Mesenchymal stem cell (in vitro differentiated cells and primary cell): Measurements from ENCODE around the gene ANKMY1.
A peak's percentile ranks its signal among the peaks of the same experiment; 100 is the strongest.

Experiments
- DNase-seq: peaks from one replicate; pipeline ENCODE4 v3.0.0-alpha.2; 2013
- H2AFZ ChIP-seq: one replicate; pipeline ENCODE4 v1.6.1; 2013; ENCODE audit warnings: low read depth, mild to moderate bottlenecking, control low read depth, inconsistent platforms, low read length, moderate library complexity
- H2AK5ac ChIP-seq: 2 replicates; pipeline ENCODE4 v1.6.1; 2013; ENCODE audit warnings: low read length, moderate library complexity, mild to moderate bottlenecking, inconsistent platforms; ENCODE audit not compliant: severe bottlenecking
- H2BK120ac ChIP-seq: one replicate; pipeline ENCODE4 v1.6.1; 2013; ENCODE audit warnings: low read depth, mild to moderate bottlenecking, inconsistent platforms, low read length, moderate library complexity
- H2BK12ac ChIP-seq, 2 experiments: one replicate each; pipeline ENCODE4 v1.6.1; 2013; ENCODE audit warnings: inconsistent platforms in 2 of 2, low read length in 2 of 2, mild to moderate bottlenecking in 2 of 2, moderate library complexity in 2 of 2, control low read depth in 1 of 2
- H2BK15ac ChIP-seq: one replicate; pipeline ENCODE4 v1.6.1; 2013; ENCODE audit warnings: mild to moderate bottlenecking, low read depth, inconsistent platforms; ENCODE audit not compliant: poor library complexity, severe bottlenecking
- H2BK5ac ChIP-seq: 2 replicates; pipeline ENCODE4 v1.6.1; 2013; ENCODE audit warnings: low read depth, mild to moderate bottlenecking, low read length, control low read depth, inconsistent platforms; ENCODE audit not compliant: poor library complexity, severe bottlenecking
- H3K14ac ChIP-seq, 2 experiments: one replicate each; pipeline ENCODE4 v1.6.1; 2013; ENCODE audit warnings: inconsistent platforms in 2 of 2, low read length in 2 of 2, control low read depth in 1 of 2, mild to moderate bottlenecking in 1 of 2, moderate library complexity in 1 of 2
- H3K18ac ChIP-seq, 2 experiments: one replicate each; pipeline ENCODE4 v1.6.1; 2013; ENCODE audit warnings: inconsistent platforms in 2 of 2, low read length in 2 of 2, control low read depth in 1 of 2, low read depth in 1 of 2, mild to moderate bottlenecking in 1 of 2
- H3K23ac ChIP-seq, 2 experiments: one replicate each; pipeline ENCODE4 v1.6.1; 2013; ENCODE audit warnings: inconsistent platforms in 2 of 2, low read length in 2 of 2, mild to moderate bottlenecking in 2 of 2, moderate library complexity in 2 of 2, control low read depth in 1 of 2
- H3K27ac ChIP-seq: 2 replicates; pipeline ENCODE4 v1.5.1; 2013; ENCODE audit warnings: mild to moderate bottlenecking, moderate library complexity, low read length, control low read depth, inconsistent platforms; ENCODE audit not compliant: poor library complexity, severe bottlenecking
- H3K27me3 ChIP-seq, 2 experiments: 2 replicates each; pipeline versions ENCODE4 v1.6.1 to v1.7.0; 2013; ENCODE audit warnings: low read length in 2 of 2, mild to moderate bottlenecking in 2 of 2, moderate library complexity in 2 of 2, control low read depth in 1 of 2, inconsistent platforms in 1 of 2; ENCODE audit not compliant: control insufficient read depth in 1 of 2, insufficient read depth in 1 of 2
- H3K36me3 ChIP-seq, 2 experiments: 2 replicates each; pipeline versions ENCODE4 v1.6.1 to v1.7.0; 2013; ENCODE audit warnings: low read length in 2 of 2, control low read depth in 1 of 2, inconsistent platforms in 1 of 2, low read depth in 1 of 2, mild to moderate bottlenecking in 1 of 2; ENCODE audit not compliant: insufficient read depth in 2 of 2, control insufficient read depth in 1 of 2
- H3K4ac ChIP-seq, 2 experiments: one replicate each; pipeline ENCODE4 v1.6.1; 2013; ENCODE audit warnings: inconsistent platforms in 2 of 2, low read length in 2 of 2, mild to moderate bottlenecking in 2 of 2, moderate library complexity in 2 of 2, control low read depth in 1 of 2, low read depth in 1 of 2
- H3K4me1 ChIP-seq: 2 replicates; pipeline ENCODE4 v1.6.1; 2013; ENCODE audit warnings: low read depth, low read length, control low read depth; ENCODE audit not compliant: control insufficient read depth, insufficient read depth
- H3K4me2 ChIP-seq: 2 replicates; pipeline ENCODE4 v1.6.1; 2013; ENCODE audit warnings: low read length, mild to moderate bottlenecking, inconsistent platforms; ENCODE audit not compliant: poor library complexity, severe bottlenecking
- H3K4me3 ChIP-seq, 2 experiments: 2 replicates each; pipeline versions ENCODE4 v1.5.1 to v1.7.0; 2013; ENCODE audit warnings: low read length in 2 of 2, mild to moderate bottlenecking in 2 of 2, control low read depth in 1 of 2, low read depth in 1 of 2; ENCODE audit not compliant: insufficient read depth in 1 of 2
- H3K79me1 ChIP-seq: replicated peaks from 2 replicates; pipeline ENCODE4 v1.6.1; 2013; ENCODE audit warnings: mild to moderate bottlenecking, control low read depth, low read length, inconsistent platforms; ENCODE audit not compliant: poor library complexity, severe bottlenecking
- H3K9ac ChIP-seq: 2 replicates; pipeline ENCODE4 v1.7.0; 2013; ENCODE audit warnings: mild to moderate bottlenecking, low read length, moderate library complexity
- H3K9me3 ChIP-seq: 2 replicates; pipeline ENCODE4 v1.7.0; 2013; ENCODE audit warnings: mild to moderate bottlenecking, low read length; ENCODE audit not compliant: control insufficient read depth
- H4K8ac ChIP-seq: one replicate; pipeline ENCODE4 v1.6.1; 2013; ENCODE audit warnings: inconsistent platforms, mild to moderate bottlenecking, low read length, moderate library complexity
- H4K91ac ChIP-seq: one replicate; pipeline ENCODE4 v1.6.1; 2013; ENCODE audit warnings: mild to moderate bottlenecking, low read length, inconsistent platforms
- WGBS: methylation state at CpG from one replicate; pipeline ENCODE4 v1.1.7; 2013; ENCODE audit warnings: mixed read lengths; 5-methylcytosine and 5-hydroxymethylcytosine counted together

The ANKMY1 gene

GRCh38 chr2:240434728-240435456 lies 122.9 kb downstream of the ANKMY1 start:
- peak overlapping the region; percentile 93 for H2BK15ac ChIP-seq
- peak overlapping the region; percentile 53 for H4K8ac ChIP-seq
- H3K4me2 ChIP-seq = peak overlapping the region; percentile 93
- H3K18ac ChIP-seq = peak overlapping the region; percentile 92 to 93
- no peak overlapping the region for H3K14ac ChIP-seq
- peaks cover 33% of the 10 kb centered on the region for H3K79me1 ChIP-seq
- H2BK5ac ChIP-seq = peak overlapping the region; percentile 49
- peak overlapping the region; percentile 57 for H2AFZ ChIP-seq
- H3K9ac ChIP-seq = peak overlapping the region; percentile 88
- peaks cover 0 to 4% of the 10 kb centered on the region in 2 experiments for H3K27me3 ChIP-seq
- peak overlapping the region; percentile 96 for H2BK120ac ChIP-seq
- no peak overlapping the region for H2AK5ac ChIP-seq
- peaks cover 37% of the 10 kb centered on the region for H3K4me1 ChIP-seq
- peak overlapping the region; percentile 51 to 56 for H2BK12ac ChIP-seq
- H3K4me3 ChIP-seq = peak overlapping the region; percentile 71 to 84
- no peak overlapping the region for H3K27ac ChIP-seq
- H3K23ac ChIP-seq = peak overlapping the region in 1 of 2 experiments; percentile 60
- DNase-seq = peak; percentile 83
- H3K9me3 ChIP-seq = no peaks in the 10 kb centered on the region
- peak overlapping the region; percentile 54 to 86 for H3K4ac ChIP-seq
- peak overlapping the region; percentile 86 for H4K91ac ChIP-seq
- WGBS = 1% methylated on average over 25 of the region's 71 CpGs
- peaks cover 0 to 4% of the 10 kb centered on the region in 2 experiments for H3K36me3 ChIP-seq

- H4K8ac ChIP-seq = peak overlapping the region; percentile 85
- H3K9ac ChIP-seq = peak overlapping the region; percentile 88
- peak; percentile 91 for DNase-seq
- peaks cover 0 to 4% of the 10 kb centered on the region in 2 experiments for H3K27me3 ChIP-seq
- H3K9me3 ChIP-seq = no peaks in the 10 kb centered on the region
- peak overlapping the region in 1 of 2 experiments; percentile 90 for H3K18ac ChIP-seq
- no peak overlapping the region for H2AK5ac ChIP-seq
- H3K4me2 ChIP-seq = peak overlapping the region; percentile 93
- peak overlapping the region in 1 of 2 experiments; percentile 36 for H3K14ac ChIP-seq
- H3K23ac ChIP-seq = peak overlapping the region in 1 of 2 experiments; percentile 60
- peaks cover 26% of the 10 kb centered on the region for H3K79me1 ChIP-seq
- H3K27ac ChIP-seq = peak overlapping the region; percentile 44
- peak overlapping the region in 1 of 2 experiments; percentile 84 for H3K4me3 ChIP-seq
- no peaks in the 10 kb centered on the region for H3K36me3 ChIP-seq
- H2BK5ac ChIP-seq = no peak overlapping the region
- peak overlapping the region; percentile 29 for H2BK120ac ChIP-seq
- H2AFZ ChIP-seq = no peak overlapping the region
- H2BK15ac ChIP-seq = peak overlapping the region; percentile 52
- peak overlapping the region; percentile 86 for H4K91ac ChIP-seq
- 62% methylated on average over 16 of the region's 16 CpGs for WGBS
- H2BK12ac ChIP-seq = peak overlapping the region; percentile 56 to 59
- H3K4ac ChIP-seq = peak overlapping the region; percentile 73 to 76
- H3K4me1 ChIP-seq = peaks cover 35% of the 10 kb centered on the region
Measured at GRCh38 chr2:240433973-240434727, 123.6 kb downstream of the ANKMY1 start.

- Histone ChIP-seq H2BK15ac (no peak overlapping the region), H3K18ac (peak overlapping the region in 1 of 2 experiments; percentile 55), H2BK5ac (peak overlapping the region; percentile 12), H3K27me3 (peaks cover 0 to 4% of the 10 kb centered on the region in 2 experiments), H3K14ac (peak overlapping the region in 1 of 2 experiments; percentile 36), H3K36me3 (no peaks in the 10 kb centered on the region), H3K4me1 (peaks cover 33% of the 10 kb centered on the region), H3K27ac (no peak overlapping the region), H2AK5ac (peak overlapping the region; percentile 46), H4K8ac (peak overlapping the region; percentile 85), H3K79me1 (peaks cover 20% of the 10 kb centered on the region), H4K91ac (peak overlapping the region; percentile 86), H3K9me3 (no peaks in the 10 kb centered on the region), H2BK12ac (peak overlapping the region; percentile 51 to 59), H3K4me2 (no peak overlapping the region), H3K9ac (peak overlapping the region; percentile 88), H3K4me3 (peak overlapping the region in 1 of 2 experiments; percentile 84), H2AFZ (no peak overlapping the region), H3K4ac (peak overlapping the region; percentile 60 to 73), H3K23ac (no peak overlapping the region), H2BK120ac (peak overlapping the region; percentile 19)
- DNase-seq = no peak
- 91% methylated on average over 34 of the region's 34 CpGs for WGBS
Measured at GRCh38 chr2:240432820-240433801, 124.7 kb downstream of the ANKMY1 start.
